Tibial nerve (tissue), 3 donors: Measurements from ENCODE around the gene PPIF.

Experiments used
- POLR2A ChIP-seq, 2 donors: fragments of 450-650 bp; IDR thresholded peaks; one replicate each; pipeline ENCODE4 v1.6.1; 2017; ENCODE audit warnings: antibody characterized with exemption in 2 of 2, mild to moderate bottlenecking in 2 of 2, moderate library complexity in 2 of 2
- TF ChIP-seq, protein P1 (sequence below), 5 experiments: fragments of 200-600 bp in 3 of 5; fragments of 450-650 bp in 2 of 5; sonication (generic) in 3 of 5; IDR thresholded peaks; one replicate each; pipeline ENCODE4 v1.5.1; 2016 to 2019; ENCODE audit warnings: antibody characterized with exemption in 5 of 5, mild to moderate bottlenecking in 3 of 5, moderate library complexity in 2 of 5

DNA sequence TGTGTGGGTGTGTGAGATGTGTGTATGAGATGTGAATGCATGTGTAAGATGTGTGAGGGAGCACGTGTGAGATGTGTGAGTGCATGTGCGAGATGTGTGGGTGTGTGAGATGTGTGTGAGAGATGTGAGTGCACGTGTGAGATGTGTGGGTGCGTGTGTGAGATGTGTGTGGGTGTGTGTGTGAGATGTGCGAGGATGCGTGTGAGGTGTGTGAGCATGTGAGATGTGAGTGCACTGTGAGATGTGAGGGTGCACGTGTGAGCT lies 31.0 kb downstream of the PPIF start:
- TF ChIP-seq, protein P1, sequence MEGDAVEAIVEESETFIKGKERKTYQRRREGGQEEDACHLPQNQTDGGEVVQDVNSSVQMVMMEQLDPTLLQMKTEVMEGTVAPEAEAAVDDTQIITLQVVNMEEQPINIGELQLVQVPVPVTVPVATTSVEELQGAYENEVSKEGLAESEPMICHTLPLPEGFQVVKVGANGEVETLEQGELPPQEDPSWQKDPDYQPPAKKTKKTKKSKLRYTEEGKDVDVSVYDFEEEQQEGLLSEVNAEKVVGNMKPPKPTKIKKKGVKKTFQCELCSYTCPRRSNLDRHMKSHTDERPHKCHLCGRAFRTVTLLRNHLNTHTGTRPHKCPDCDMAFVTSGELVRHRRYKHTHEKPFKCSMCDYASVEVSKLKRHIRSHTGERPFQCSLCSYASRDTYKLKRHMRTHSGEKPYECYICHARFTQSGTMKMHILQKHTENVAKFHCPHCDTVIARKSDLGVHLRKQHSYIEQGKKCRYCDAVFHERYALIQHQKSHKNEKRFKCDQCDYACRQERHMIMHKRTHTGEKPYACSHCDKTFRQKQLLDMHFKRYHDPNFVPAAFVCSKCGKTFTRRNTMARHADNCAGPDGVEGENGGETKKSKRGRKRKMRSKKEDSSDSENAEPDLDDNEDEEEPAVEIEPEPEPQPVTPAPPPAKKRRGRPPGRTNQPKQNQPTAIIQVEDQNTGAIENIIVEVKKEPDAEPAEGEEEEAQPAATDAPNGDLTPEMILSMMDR (IDR thresholded peaks at IDR 0.05): no peak
- TF ChIP-seq POLR2A (IDR thresholded peaks at IDR 0.05): no peak
